ENCODE data around the gene CPLX4.
A peak's percentile ranks its signal among the peaks of the same experiment; 100 is the strongest.
"Not testable (repeated sequence)": the region's sequence is repeated elsewhere in the genome, so short reads cannot be mapped to it uniquely, and the experiment has no call there.

Gene CPLX4

DNA sequence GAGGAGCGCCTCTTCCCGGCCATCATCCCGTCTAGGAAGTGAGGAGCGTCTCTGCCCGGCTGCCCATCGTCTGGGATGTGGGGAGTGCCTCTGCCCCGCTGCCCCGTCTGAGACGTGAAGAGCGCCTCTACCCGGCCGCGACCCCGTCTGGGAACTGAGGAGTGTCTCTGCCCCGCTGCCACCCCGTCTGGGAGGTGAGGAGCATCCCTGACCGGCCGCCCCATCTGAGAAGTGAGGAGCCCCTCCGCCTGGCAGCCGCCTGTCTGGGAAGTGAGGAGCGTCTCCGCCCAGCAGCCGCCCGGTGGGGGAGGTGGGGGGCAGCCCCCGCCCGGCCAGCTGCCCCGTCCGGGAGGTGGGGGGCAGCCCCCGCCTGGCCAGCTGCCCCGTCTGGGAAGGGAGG is 63.0 kb downstream of the CPLX4 start:
- H3K27me3 Mint-ChIP-seq: peaks cover 27% of the 10 kb centered on the region

DNA sequence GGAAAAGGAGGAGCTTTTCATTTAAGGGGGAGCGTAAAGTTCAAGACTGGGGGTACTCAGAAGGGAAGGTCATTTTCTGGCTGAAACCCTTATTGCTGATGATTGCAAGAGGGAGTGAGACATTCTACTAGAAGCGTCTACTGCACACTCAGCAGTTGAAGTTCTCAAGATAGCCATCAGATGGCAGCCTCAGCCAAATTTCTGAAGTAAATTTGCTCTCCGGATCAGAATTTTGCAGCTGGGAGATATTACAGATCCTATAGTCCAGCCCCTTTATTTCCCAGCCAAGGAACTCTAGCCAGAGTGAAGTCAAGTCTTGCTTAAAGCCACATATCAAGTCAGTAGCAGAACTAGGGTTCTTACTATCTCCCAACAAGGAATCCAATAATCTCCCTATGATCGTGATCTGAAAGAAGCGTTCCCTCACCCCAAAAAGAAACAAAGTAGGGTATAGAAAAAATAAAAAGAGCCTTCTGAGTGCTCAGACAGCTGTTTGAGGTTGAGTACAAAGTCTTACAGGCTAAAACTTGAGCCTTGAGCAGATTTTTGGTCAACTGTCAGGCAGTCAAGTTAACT is 69.2 kb downstream of the CPLX4 start:
- peak; percentile 38 for DNase-seq
- Mint-ChIP-seq H3K9me3 (no peaks in the 10 kb centered on the region), H3K36me3 (ENCODE audit: low read depth) (no peaks in the 10 kb centered on the region), H3K4me1 (no peaks in the 10 kb centered on the region), H3K27ac (no peak overlapping the region), H3K4me3 (no peak overlapping the region), H3K27me3 (peaks cover 42% of the 10 kb centered on the region)
- no peak for ATAC-seq

More for the DNA sequence above, 63.0 kb downstream of the CPLX4 start:
- not testable (repeated sequence) for H3K4me1 Mint-ChIP-seq; H3K9me3 Mint-ChIP-seq; H3K4me3 Mint-ChIP-seq; ATAC-seq; H3K36me3 Mint-ChIP-seq (ENCODE audit: low read depth); DNase-seq; H3K27ac Mint-ChIP-seq

GRCh38 chr18:59246796-59247195 is 71.7 kb downstream of the CPLX4 start:
- H3K9me3 Mint-ChIP-seq: no peaks in the 10 kb centered on the region
- no peak overlapping the region for H3K27ac Mint-ChIP-seq
- peaks cover 43% of the 10 kb centered on the region for H3K27me3 Mint-ChIP-seq
- H3K4me1 Mint-ChIP-seq: no peaks in the 10 kb centered on the region
- H3K36me3 Mint-ChIP-seq (ENCODE audit: low read depth): no peaks in the 10 kb centered on the region
- no peak overlapping the region for H3K4me3 Mint-ChIP-seq
- DNase-seq (no peak), ATAC-seq (no peak)

All from activated naive CD8-positive, alpha-beta T cell treated with anti-CD3 and anti-CD28 coated beads, Interleukin-2, amount 50 U/mL, for 24 hours (primary cell).